Mesothelial cell of epicardium (in vitro differentiated cells): ENCODE measurements around the gene DGKI. TPM values are rescaled to one million over a fixed set of nuclear protein-coding genes. Genes with fewer than 3 reads are reported as not detected.

Experiments
- DNase-seq, 2 experiments: peaks; one replicate each; pipeline ENCODE4 v3.0.0; 2021; ENCODE audit warnings: low spot score in 2 of 2; ENCODE audit not compliant: unreplicated experiment in 2 of 2
- H3K27ac Mint-ChIP-seq: 2 replicates; pipeline ENCODE4 v1.8.0; 2021; ENCODE audit warnings: mixed read lengths
- H3K27me3 Mint-ChIP-seq: 2 replicates; pipeline ENCODE4 v1.8.0; 2021; ENCODE audit warnings: low read depth, mixed read lengths
- H3K36me3 Mint-ChIP-seq: 2 replicates; pipeline ENCODE4 v1.8.0; 2021; ENCODE audit warnings: mixed read lengths
- H3K4me1 Mint-ChIP-seq: 2 replicates; pipeline ENCODE4 v1.8.0; 2021; ENCODE audit warnings: mixed read lengths
- H3K4me3 Mint-ChIP-seq: 2 replicates; pipeline ENCODE4 v1.8.0; 2021; ENCODE audit warnings: mild to moderate bottlenecking, moderate library complexity, mixed read lengths
- H3K9me3 Mint-ChIP-seq: 2 replicates; pipeline ENCODE4 v1.8.0; 2021; ENCODE audit warnings: mixed read lengths
- CTCF ChIP-seq: fragments of 200-600 bp; sonication (generic); IDR thresholded peaks from one replicate; pipeline ENCODE4 v1.5.0; 2021; ENCODE audit warnings: antibody characterized with exemption; ENCODE audit not compliant: unreplicated experiment
- total RNA-seq: library from RNA; stranded (reverse); gene quantifications from 3 replicates; pipeline ENCODE4 v1.2.1, GENCODE V29; 2021

DGKI gene
- total RNA-seq = 1.7 to 2.2 TPM (median 2.0 TPM) in 3 replicates

- Mint-ChIP-seq H3K27me3 (peaks cover 57% of the 10 kb centered on the region), H3K27ac (no peak within 1 kb of the TSS), H3K4me3 (peak within 1 kb of the TSS; percentile 61), H3K36me3 (no peaks in the 10 kb centered on the region), H3K4me1 (peaks cover 2% of the 10 kb centered on the region), H3K9me3 (no peaks in the 10 kb centered on the region)
- TF ChIP-seq CTCF = no peak
- peak in 1 of 2 experiments; percentile 44 for DNase-seq
Observed at GRCh38 chr7:137846827-137847567, at the start of gene DGKI. Gene DGKI (minus strand): TSS chr7:137846974.

DNA sequence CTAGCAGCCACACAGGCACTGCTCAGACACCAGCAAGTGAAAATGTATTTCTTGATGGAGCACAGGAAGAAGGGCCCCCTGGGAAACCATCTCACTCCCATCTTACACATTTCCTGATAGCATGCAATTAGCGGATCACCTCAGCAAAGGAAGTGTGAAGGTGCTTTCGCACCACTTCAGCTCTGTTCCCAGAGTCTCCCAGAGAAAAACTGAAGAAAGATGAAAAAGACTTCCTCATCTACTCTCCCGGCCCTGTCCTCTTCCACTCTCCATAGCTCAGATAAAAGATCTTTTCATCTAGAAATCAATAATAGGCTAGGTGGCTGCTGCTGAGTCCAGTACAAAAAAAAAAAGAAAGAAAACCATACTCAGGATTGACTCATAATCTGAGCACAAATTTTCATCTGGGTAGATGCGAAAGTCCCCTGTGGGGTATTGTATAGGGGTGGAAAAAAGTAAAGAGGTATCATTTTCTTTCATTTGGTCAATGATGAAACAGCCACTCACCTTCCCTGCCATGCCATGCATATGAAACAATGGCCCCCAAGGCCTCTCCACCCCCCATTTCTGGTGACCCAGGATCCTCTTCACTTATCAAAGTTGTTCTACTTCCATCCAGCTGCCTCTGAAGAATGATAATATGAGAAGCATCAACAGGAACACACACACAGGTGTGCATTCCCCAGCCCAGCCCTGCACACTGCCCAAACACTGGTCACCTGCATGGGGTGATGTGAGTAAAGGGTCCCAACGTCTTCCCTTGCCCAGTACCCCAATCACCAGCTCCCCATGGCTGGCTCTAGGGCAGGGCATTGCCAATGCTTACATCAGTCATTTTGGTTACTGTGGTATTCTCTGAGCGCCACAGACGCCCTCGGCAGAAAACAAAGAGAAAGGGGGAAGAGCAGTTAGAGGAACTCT, 48.8 kb upstream of the DGKI start:
- no peak overlapping the region for H3K27ac Mint-ChIP-seq
- H3K4me1 Mint-ChIP-seq = peaks cover 12% of the 10 kb centered on the region

GRCh38 chr7:137893143-137893742, 46.5 kb upstream of the DGKI start:
- peak overlapping the region; percentile 51 for H3K27ac Mint-ChIP-seq
- no peaks in the 10 kb centered on the region for H3K27me3 Mint-ChIP-seq
- DNase-seq = no peak
- no peak for TF ChIP-seq CTCF
- no peak overlapping the region for H3K4me3 Mint-ChIP-seq
- H3K4me1 Mint-ChIP-seq = peaks cover 10% of the 10 kb centered on the region
- peaks cover 7% of the 10 kb centered on the region for H3K9me3 Mint-ChIP-seq
- H3K36me3 Mint-ChIP-seq = peaks cover 60% of the 10 kb centered on the region

More for the DNA sequence above, 48.8 kb upstream of the DGKI start:
- no peaks in the 10 kb centered on the region for H3K27me3 Mint-ChIP-seq
- H3K4me3 Mint-ChIP-seq = no peak overlapping the region
- TF ChIP-seq CTCF = no peak
- H3K36me3 Mint-ChIP-seq = peaks cover 57% of the 10 kb centered on the region
- DNase-seq = no peak
- H3K9me3 Mint-ChIP-seq = peaks cover 7% of the 10 kb centered on the region

DNA sequence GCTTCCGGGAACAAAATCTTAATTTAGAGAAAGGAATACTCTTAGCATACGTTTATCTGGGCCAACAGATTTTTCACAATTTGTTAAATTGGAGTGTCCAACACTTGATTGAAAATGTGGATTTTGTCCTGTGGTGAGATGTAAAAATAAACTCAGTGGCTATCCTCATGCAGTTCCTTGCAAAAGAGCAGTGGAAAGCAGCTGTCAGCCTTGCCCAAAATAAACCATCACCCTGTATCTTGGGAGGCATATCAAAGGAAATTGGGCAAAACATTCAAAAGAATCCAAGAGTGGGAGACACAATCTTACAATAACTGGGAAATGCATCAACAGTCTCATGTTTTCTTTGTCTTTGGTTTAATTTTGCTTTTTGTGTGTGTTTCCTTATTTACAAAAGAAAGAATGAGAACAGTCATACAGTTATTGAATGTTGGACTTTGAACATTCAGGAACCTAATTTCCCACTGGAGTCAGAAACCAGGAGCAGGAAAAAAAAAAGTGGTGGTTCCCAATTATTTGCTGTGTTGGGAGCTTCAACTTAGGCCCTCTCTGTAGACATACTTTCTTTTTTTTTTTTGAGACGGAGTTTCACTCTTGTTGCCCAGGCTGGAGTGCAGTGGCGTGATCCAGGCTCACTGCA, 44.4 kb upstream of the DGKI start:
- H3K27me3 Mint-ChIP-seq = no peaks in the 10 kb centered on the region
- peaks cover 7% of the 10 kb centered on the region for H3K9me3 Mint-ChIP-seq
- DNase-seq = no peak
- H3K27ac Mint-ChIP-seq = no peak overlapping the region
- H3K36me3 Mint-ChIP-seq = peaks cover 55% of the 10 kb centered on the region
- no peak for TF ChIP-seq CTCF
- peaks cover 17% of the 10 kb centered on the region for H3K4me1 Mint-ChIP-seq
- no peak overlapping the region for H3K4me3 Mint-ChIP-seq

DNA sequence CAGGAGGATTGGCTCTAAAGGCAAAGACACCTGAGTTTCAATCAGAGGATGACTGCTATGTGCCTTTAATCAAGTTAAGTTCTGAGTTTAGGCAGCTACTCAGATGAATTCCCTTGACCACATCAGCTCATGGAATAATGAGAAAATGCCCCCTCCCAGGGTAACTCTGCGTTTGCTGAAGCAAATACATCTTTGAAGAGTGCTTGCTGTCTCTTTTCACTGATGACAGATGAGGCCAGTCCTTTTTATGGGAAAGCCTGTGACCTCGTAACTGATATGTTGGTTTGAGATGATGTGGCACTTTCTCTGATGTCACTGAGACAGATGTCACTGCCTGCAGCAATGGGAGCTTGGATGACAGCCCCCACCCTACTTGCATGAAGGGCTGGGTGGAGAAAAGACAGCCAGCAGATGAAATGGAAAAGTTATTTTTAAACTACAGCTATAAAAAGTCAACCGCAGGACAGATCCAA, 43.7 kb upstream of the DGKI start:
- Mint-ChIP-seq H3K27ac (no peak overlapping the region), H3K9me3 (peaks cover 7% of the 10 kb centered on the region), H3K4me3 (no peak overlapping the region), H3K27me3 (no peaks in the 10 kb centered on the region), H3K4me1 (peaks cover 20% of the 10 kb centered on the region), H3K36me3 (peaks cover 53% of the 10 kb centered on the region)
- DNase-seq = no peak
- TF ChIP-seq CTCF = no peak
